Activated CD4-positive, CD25-positive, alpha-beta regulatory T cell treated with anti-CD3 and anti-CD28 coated beads, Interleukin-2, amount 50 U/mL, for 16 hours (primary cell): ENCODE measurements around the gene RARG.

Source experiments
- DNase-seq: peaks from one replicate; pipeline ENCODE4 v3.0.0-alpha.2; 2020; ENCODE audit warnings: low read depth, low spot score

The RARG gene

DNA sequence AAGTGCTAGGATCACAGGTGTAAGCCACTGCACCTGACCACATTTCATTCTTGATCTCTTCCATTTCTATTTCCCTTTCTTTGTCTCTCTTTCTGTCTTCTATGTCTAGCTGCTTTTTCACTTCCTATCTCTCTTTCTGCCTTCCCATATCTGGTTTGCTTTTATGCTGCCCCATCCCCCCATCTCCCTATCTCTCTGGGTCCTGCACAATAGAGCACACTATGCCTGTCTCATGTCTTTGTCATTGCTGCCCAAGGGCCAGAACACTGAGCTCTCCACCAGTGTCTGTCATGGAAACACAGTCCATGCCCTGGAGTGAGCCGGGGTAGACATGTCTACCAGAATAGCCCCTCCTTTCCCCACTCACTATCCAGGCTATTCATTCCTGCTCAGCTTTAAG lies 12.3 kb upstream of the RARG start:
- no peak for DNase-seq

DNA sequence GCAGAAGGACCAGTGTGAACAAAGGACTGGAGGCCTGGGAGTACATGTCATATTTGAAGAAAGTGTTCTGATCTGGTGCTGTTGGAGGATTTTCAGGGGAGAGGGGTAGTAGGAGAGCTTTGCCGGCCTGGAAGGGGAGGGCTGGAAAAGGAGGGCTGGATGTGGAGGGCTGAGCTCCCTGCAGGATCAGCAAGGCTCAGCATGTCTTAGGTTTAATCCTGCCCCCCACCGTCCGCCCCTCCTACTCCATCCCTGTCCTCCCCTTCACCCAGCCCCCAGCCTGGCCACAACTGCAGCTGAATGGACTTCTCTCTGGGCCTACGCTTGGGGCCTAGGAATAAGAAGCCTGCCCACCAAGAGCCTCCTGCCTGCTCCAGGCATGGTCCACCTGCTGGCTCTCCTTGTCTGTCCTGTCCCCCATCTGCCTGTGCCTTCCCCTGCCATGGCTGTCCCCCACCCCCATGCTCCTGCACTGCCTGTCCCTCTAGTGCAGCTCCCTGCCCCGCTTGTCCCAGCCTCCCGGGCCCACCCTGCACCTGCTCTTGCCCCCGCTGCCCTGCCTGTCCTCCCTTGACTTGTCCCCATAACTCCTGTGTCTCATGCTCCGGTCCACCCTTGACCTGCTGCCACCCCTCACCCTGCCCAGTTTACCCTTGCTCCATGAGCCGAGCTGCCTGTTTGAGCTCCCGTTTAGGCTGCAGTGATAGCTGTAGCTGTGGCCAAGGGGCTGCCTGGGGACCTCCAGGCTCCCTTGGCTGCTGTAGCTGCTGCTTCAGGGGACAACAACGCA lies 9.8 kb upstream of the RARG start:
- DNase-seq: no peak

DNA sequence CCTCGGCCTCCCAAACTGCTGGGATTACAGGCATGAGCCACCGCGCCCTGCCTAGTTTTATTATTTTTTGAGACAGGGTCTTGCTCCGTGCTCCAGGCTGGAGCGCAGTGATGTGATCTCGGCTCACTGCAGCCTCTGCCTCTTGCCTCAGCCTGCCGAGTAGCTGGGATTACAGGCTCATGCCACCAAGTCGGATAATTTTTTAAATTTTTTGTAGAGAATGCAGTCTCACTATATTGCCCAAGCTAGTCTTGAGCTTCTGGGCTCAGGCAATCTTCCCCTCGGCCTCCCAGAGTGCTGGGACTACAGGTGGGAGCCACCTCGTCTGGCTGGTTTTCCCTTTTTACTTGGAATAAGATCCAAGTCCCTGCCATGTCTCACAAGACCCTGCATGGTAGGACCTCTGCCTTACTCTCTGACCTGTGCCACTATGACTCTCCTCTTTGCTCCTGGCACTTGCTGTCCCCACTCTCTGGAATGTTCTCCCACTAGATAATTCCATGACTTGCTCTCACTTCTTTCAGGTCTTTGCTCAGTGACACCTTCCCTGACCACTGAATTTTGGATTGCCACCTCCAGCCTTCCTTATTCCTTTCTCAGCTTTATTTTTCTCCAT lies 7.7 kb upstream of the RARG start:
- DNase-seq: no peak

DNA sequence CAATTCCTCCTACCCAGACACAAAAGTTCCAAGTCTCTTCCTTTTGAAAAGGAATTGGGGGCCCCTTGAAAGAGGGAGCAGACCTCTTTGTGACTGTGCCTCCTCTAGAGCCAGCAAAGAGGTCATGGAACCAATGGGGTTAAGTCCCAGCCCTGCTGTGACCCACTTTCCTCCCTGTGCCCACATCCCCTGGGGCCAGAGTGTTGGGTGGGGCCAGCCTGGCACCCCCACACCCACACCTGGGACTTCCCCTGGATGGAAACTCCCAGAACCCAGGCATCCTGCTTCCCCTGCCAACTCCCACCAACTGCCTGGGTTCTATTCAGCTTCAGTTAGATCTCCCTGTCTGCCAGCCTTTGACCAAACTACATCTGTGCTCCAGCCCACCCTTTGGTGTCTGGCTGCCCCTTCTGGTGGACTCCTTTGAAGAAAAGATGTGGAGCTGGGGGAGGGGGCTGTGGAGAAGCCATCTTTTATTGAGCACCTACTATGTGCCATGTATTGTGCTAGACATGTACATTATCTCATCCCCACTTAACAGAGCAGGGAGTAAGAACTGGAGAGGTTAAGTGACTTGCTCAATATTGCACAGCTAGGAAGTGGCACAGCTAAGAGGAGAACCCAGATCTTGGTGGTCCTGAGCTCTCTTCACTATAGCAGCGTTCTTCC lies 4.6 kb upstream of the RARG start:
- peak; percentile 30 for DNase-seq

DNA sequence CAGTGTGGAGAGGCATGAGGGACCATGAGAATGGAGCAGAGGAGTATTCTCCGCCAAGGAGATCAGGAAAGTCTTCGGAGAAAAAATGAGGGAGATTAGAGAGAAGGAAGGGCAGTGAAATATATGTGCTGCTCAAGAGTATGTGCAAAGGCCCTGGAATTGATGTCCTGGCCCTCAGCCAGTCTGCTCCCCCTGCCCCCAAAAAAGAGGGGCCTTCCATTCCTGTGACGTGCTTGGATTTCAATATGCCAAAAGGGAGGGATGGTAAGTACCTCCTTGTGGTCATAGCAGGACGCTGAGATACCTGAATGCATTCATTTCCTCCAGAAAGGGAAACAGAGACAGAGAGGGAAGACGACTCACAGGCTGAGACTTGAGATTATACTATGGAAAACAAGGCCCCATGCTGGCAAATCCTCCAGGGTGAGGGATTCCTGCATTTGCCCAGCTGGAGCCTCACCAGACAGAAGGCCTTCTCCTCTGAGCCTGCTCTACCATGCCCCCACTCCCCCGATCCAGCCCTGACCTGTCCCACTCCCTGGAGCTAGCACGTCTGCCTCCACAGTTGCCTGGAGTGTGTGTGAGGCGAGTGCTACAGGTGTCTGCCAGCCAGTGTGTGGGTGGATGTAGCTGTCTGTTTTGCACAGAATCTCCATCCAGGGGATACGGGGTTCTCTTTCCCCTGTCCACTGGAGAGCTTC lies 3.9 kb upstream of the RARG start:
- no peak for DNase-seq

DNA sequence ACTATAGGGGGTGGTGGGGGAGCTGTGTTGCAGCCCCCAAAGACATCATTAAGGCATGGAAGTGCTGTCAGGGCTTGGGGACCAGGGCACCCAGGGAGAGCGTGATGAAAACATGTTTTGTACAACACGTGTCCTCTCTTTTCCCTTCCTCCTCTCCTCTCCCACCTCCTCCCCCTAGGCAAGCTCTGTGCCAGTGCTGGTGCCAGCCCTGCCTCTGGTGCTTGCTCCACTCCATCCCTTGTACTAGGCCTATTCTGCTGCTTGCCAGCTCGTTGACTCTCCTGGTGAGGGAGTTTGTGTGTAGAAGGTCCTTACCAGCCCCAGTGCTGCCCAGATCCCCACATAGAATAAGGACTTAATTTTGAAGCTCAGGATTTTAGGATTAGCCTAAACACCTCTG lies 3.2 kb upstream of the RARG start:
- no peak for DNase-seq

DNA sequence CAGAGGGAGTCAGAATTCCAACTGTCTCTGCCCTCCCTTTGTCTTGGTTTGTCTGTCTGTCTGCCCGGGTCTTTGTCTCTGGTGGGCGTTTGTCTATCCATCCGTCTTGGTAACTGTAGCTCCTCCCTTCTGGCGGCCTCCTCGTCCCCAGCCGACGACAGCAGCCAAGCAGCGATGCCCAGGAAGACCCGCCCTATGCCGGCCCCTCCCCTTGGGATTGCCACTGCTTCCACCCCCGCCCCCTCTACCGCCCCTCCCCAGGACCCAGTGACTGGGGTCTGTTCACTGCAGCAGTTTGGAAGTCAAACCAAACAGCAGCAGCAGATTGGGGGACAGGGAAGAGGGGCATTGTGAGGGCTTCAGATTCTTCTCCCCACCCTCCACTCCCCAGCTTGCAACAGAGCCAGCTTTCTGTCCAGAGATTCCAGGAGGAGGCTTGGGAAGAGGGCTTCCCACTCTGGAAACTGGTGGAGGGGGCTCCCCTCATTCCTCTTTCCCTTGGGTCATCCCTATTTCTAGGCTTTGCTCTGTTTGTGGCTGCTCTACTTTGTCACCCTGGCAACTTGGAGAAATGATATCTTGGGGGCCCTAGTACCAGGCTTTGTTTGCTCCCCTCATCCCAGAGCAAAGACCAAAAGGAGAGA lies 2.4 kb upstream of the RARG start:
- no peak for DNase-seq

DNA sequence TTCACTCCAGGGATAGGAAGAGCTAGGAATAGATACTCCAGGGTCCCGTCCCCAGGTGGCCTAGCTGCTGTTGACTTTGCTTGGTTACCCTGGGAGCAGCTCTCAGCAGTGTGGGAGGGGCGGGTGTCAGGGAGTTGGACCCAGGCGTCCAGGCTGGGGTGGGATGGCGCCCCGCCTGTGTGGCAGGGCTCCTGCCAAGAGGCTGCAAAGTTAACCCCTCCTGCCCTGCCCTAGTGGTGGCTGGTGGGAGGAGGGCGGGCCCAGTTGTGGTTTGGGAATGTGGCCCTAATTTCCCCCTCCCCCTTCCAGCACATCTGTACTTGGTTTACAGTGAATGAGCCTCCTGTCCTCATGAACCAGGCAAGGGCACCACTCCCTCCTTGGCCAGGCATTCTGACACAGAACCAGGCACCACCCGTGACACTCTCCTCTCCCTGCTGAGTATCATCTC lies 1.7 kb upstream of the RARG start:
- DNase-seq: no peak

DNA sequence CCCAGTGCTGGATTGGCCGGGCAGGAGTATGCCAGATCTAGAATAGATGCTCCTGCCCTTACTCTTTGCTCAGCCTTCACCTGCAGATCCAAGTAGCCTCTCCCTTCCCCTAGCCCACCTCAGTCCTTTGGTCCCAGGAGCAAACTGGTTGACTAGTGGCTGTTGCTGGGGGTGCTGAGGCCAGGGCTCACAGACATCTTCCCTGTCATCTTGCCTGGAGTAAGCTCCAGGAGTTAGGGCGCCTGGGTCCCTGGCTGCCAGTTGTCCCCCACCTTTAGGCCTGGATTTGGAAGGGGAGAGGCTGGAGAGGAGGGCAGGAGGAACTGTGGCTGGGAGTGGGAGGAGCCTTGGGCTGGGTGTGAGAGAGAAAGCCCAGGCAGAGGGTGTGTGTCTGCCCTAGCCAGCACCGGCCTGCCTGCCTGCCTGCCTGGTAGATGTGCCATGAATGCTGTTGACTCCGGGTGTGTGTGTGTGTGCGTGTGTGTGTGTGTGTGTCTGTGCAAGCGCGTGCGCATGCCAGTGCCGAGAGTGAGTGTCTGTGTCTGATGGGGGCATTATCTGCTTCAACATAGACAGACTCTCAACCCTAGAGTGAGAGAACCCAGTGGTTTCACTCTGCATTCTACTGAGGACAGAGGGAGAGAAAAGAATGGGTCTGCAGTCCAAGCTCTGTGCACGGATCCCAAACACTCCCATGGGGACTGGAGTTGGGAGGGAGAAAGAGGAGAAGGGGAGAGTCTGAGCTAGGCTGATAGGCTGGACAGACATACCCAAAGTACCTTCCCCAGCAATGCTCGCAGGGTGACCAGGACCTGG lies 845 bp upstream of the RARG start:
- DNase-seq: no peak

DNA sequence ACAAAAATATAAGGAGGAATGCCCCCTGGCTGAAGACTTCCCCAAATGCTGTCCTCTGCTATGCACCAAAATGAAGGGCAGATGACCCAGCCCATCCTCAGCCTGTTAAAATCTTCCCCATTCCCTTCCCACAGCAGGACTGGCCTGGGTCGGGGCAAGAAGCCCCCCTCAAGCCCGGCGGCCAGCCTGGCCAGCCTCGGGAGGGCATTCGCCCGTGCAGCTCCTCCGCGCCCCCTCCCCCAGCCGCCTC lies 413 bp downstream of the RARG start:
- DNase-seq: no peak

DNA sequence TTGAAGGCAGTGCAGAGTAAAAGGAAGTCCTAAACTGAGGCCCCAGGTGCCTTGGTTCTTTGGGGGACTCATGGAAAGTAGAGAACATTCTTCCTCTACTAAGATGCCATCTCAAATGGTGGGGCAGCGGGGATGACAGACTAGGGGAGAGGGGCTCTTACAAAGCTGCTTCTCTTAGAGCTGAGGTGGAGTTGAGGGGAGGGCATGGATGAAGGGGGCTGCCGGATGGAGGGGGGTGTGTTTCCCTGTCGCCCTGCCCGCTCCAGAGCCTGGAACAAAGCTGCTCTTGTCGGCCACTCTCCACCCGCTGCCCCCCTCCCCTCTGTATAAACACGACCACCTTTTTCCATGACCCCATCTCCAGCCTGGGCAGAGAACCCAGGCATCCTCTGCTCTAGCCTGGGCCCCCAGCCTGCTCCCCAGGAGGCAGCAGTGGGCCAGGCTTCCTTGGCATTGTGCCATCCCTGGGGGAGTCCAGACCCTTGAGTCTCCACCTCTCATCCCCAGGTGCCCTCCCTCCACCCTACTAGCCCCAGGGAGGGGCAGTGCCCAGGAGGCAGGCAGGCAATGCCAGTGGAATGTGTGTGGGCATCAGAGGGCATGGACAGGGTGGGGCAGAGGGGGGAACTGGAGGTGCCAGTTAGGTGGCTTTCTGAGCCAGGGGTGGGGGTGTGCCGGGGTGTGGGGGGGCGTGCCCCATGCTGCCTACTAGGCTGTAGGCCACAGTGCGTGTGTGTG lies 1.7 kb downstream of the RARG start:
- no peak for DNase-seq

DNA sequence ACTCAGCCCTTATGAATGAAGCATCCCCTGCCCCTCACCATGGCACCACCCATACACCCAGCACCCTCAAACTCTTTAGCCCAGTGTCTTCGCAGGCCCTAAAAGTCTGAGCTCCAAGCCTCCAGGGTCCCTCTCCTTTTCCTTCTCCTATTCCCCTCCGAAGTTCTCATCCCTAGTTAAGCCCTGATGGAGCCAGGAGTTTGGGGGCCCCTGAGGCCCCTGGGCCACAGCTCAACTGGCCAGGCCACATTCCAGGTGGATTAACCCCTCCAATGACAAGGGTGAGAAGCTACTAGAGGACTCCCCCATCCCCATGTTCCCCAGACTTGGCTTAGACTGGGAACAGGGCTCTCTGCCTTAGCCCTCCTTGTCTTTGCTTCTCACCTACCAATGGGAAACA lies 2.6 kb downstream of the RARG start:
- DNase-seq: no peak

DNA sequence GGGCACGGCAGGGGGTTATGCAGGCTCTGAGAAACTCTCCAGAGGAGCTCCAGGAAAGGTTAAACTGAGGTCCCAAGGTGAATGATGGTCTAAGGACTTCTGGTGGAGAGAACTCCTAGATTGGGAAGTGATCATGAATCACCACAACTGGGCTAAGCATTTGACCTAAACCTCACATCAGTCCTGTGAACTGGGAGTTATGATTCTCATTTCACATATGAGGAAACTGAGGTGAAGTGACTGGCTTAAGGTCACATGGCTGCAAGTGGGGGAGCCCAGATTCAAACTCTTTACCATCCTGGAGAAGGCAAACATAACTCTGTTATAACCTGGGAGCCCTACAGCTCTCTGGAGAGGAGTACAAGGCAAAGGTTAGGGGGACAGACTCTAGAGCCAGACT lies 4.2 kb downstream of the RARG start:
- no peak for DNase-seq

DNA sequence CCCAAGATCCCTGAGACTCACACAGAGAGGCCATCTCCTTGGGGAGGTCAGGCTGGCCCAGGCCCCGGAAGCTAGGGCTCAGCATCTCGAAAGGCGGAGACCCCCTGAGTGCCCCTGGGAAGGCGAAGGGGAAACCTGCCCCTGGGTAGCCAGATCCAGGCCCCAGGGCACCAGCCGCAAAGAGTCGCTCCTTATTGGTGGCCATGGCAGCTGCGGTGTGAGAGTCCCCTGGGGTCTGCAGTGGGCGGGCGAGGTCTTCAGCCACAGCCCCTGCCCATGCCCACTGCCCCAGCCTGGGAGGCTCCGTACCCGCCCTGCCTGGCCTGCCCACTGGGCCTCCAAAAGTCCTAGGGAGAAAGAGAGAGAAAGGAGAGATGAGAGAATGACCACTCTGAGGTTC lies 4.7 kb downstream of the RARG start:
- DNase-seq: no peak

DNA sequence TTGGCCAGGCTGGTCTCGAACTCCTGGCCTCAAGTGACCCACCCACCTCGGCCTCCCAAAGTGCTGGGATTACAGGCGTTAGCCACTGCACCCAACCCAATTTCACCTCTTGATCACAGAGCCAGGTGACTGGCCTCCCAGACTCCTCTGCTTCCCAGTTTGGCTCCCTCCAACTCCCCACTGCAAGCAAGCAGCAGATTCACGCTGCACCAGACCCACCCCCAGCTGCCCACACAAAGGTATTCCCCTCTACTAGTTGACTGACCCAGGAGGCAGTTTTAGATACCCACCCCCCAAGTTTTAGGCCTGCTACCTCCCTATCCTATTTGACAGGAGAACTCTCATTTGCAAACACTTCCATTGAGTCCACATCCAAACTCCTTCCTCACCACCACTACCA lies 5.2 kb downstream of the RARG start:
- no peak for DNase-seq

DNA sequence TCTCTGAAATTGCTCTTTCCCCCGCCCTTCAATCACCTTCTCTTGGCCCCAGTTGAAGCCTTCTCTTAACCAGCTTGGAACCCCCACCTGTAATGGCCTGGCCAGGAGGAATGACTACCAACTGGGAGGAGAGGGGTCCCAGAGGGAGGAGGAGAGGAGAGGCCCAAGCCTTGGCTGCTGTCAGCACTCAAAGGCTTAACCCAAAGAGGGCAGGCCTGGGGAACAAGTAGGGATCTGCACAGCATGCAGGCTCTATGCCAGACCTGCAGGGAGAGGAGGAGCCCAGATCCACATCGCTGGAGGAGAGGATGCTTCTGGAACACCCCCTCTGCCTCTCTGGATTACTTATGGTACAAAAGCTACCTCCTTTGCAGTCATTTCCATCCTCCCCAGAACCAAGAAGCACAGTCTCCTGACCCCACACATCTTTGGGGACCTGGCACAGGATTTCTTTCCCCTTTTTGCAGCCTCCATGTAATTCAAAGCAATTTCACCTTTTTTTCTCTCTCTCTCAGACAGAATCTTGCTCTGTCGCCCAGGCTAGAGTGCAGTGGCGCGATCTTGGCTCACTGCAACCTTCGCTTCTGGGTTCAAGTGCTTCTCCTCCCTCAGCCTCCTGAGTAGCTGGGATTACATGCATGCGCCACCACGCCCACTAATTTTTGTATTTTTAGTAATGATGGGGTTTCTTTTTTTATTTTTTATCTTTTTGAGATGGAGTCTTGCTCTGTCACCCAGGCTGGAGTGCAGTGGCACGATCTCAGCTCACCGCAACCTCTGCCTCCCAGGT lies 6.2 kb downstream of the RARG start:
- DNase-seq: no peak

DNA sequence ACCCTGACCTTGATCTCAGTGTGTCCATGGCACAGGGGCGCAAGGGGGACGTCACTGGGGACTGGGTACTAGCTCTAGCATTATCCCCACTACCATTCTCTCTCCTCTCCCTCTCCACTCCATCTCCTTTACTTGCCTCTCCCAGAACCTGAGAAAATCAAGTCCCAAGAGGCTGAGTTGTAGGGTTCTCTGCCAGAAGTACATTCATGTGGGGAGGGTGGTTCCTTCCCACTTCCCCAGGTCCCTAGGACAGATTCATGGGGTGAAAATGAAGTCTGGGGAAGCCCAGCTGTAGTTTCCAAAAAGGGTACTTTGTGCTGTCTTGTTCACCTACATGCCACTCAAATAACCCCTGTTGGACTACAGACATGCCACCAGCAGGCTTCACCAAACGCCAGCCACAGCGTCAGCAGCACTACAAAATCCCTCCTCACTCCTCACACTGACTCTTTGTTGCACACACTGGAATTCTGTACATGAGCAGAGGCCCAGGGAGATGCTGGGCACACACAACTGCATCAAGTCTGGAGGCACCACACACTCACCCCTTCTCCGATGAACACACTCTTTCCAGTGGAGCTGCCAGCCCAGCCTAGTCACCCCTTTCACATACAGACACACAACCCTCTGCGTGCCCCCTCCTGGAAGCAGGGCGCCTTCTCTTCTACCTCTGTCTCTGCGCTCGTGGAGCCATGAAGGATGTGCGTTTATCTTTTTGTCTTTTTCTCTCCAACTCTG lies 6.9 kb downstream of the RARG start:
- DNase-seq: no peak

DNA sequence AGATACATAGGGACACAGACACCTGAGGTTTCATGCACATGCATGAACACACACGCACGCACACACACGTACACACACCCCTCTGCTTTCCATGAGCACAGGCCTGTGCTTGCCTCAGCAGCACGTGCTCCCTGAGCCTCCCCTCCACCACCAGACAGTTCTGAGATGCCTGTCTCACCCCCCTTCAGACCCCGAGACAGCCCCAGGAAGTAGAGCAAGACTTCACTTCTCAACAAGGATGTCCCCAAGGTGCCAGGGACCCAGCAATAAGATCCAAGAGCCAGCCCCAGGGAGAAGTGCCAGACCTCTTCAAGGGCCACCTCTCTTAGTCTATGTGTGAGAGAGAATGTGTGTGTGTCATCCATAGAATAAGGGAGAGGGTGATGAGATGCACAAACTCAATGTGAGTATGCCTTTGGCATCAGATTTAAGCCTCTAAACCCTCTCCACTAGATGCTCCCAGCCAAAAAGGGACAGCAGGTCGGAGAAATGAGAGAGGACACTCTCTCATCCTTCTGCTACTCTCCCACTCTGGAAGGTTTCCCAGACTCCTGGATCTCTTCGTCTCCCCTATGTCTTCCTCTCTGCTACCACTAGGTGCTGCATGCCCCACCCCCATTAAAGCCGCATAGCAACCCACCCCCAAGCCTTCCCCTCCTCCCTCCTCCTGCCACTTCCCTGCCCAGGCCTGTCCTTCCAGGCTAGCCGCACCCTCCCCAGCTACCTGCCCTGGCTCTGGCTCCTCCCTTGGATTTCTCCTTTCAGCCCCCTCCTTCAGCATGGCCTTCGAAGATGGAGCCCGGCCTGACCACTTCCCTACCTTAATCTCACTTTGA lies 7.7 kb downstream of the RARG start:
- DNase-seq: no peak
